OCI-LY1 (cell line): Measurements from ENCODE around the gene USP28.

Source experiments
- EZH2 ChIP-seq: fragments of 200-600 bp; sonication (generic), shearing (Covaris generic); IDR thresholded peaks from 2 replicates; pipeline ENCODE4 v1.8.0; 2017; ENCODE audit warnings: borderline replicate concordance, mixed run types, mild to moderate bottlenecking, antibody characterized with exemption, low read length, moderate library complexity, mixed read lengths
- TF ChIP-seq, protein P1 (sequence below): fragments of 200-600 bp; sonication (generic), shearing (Covaris generic); IDR thresholded peaks from 2 replicates; pipeline ENCODE4 v1.5.1; 2017; ENCODE audit warnings: mild to moderate bottlenecking, antibody characterized with exemption, low read length, moderate library complexity, mixed read lengths

DNA sequence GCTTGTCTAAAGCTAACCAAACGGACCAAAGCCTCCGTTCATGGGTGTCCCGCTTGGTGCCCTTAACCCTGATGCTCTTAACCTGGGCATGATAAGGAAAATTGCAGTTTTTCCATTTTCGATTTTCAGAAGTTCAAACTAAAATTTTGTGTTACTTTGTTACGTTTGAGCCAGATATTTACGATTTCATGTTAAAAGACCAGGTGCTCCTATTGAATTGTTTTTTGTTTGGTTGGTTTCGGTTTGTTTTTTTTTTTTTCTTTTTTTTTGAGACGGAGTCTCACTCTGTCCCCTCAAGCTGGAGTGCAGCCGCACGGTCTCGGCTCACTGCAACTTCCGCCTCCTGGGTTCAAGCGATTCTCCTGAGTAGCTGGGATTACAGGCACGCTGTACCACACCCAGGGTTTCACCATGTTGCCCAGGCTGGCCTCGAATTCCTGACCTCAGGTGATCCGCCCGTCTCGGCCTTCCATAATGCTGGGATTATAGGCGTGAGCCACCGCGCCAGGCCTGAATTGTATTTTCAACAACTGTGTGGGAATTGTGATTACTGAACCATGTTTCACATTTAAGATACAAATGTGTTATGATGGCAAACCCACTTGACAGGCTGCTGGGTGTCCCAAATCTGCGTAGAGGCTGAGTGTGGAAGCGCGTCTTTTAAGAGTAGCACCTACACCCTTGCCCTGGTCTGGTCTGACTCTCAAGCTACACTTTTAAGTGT is 864 bp upstream of the USP28 start:
- TF ChIP-seq, protein P1, sequence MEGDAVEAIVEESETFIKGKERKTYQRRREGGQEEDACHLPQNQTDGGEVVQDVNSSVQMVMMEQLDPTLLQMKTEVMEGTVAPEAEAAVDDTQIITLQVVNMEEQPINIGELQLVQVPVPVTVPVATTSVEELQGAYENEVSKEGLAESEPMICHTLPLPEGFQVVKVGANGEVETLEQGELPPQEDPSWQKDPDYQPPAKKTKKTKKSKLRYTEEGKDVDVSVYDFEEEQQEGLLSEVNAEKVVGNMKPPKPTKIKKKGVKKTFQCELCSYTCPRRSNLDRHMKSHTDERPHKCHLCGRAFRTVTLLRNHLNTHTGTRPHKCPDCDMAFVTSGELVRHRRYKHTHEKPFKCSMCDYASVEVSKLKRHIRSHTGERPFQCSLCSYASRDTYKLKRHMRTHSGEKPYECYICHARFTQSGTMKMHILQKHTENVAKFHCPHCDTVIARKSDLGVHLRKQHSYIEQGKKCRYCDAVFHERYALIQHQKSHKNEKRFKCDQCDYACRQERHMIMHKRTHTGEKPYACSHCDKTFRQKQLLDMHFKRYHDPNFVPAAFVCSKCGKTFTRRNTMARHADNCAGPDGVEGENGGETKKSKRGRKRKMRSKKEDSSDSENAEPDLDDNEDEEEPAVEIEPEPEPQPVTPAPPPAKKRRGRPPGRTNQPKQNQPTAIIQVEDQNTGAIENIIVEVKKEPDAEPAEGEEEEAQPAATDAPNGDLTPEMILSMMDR, result no peak
- no peak for TF ChIP-seq EZH2
